Measurements from ENCODE around the gene FBXO31. TPM values are rescaled to one million over a fixed set of nuclear protein-coding genes. Genes with fewer than 3 reads are reported as not detected.

Gene FBXO31
- total RNA-seq, 1 donor from 2014 or later, result 93.3 TPM

GRCh38 chr16:87420026-87421002 lies 36.7 kb upstream of the FBXO31 start:
- peaks cover 0 to 57% of the 10 kb centered on the region in 2 donors for H3K36me3 ChIP-seq
- H3K9me3 ChIP-seq, result no peaks in the 10 kb centered on the region
- H3K27ac ChIP-seq, result no peak overlapping the region
- no peak for TF ChIP-seq POLR2AphosphoS5 (IDR thresholded peaks at IDR 0.05; ENCODE audit: insufficient read depth in 1 of 2, low read depth in 1 of 2)
- TF ChIP-seq CTCF (IDR thresholded peaks at IDR 0.05), result no peak
- no peak for TF ChIP-seq POLR2A (IDR thresholded peaks at IDR 0.05)
- DNase-seq (ENCODE audit: extremely low spot score in 2 of 2), result no peak
- intact Hi-C loops (cut with DNase I), result loop anchor here (10.0 kb wide), 1 partner anchor 144 kb away; no protein-coding TSS in a partner anchor
- H3K4me3 ChIP-seq, result no peak overlapping the region
- no peaks in the 10 kb centered on the region for H3K4me1 ChIP-seq
- H3K27me3 ChIP-seq, result no peaks in the 10 kb centered on the region

GRCh38 chr16:87418644-87419043 lies 35.1 kb upstream of the FBXO31 start:
- intact Hi-C loops (cut with DNase I), result loop anchor here (10.0 kb wide), 2 partner anchors 76 to 216 kb away; partner anchors contain the start of gene ZCCHC14
- TF ChIP-seq POLR2A (IDR thresholded peaks at IDR 0.05) (no peak), POLR2AphosphoS5 (IDR thresholded peaks at IDR 0.05; ENCODE audit: insufficient read depth in 1 of 2, low read depth in 1 of 2) (no peak)
- Histone ChIP-seq H3K9me3 (no peaks in the 10 kb centered on the region), H3K36me3 (peaks cover 0 to 64% of the 10 kb centered on the region in 2 donors), H3K4me3 (no peak overlapping the region), H3K27me3 (no peaks in the 10 kb centered on the region), H3K27ac (no peak overlapping the region), H3K4me1 (no peaks in the 10 kb centered on the region)
- no peak for DNase-seq (ENCODE audit: extremely low spot score in 2 of 2)

GRCh38 chr16:87418216-87418615 lies 34.6 kb upstream of the FBXO31 start:
- no peak for DNase-seq (ENCODE audit: extremely low spot score in 2 of 2)
- TF ChIP-seq POLR2A (IDR thresholded peaks at IDR 0.05), result no peak
- no peak for TF ChIP-seq POLR2AphosphoS5 (IDR thresholded peaks at IDR 0.05; ENCODE audit: insufficient read depth in 1 of 2, low read depth in 1 of 2)
- TF ChIP-seq CTCF (IDR thresholded peaks at IDR 0.05), result no peak
- peaks cover 0 to 65% of the 10 kb centered on the region in 2 donors for H3K36me3 ChIP-seq
- no peaks in the 10 kb centered on the region for H3K9me3 ChIP-seq
- H3K27ac ChIP-seq, result no peak overlapping the region
- H3K4me1 ChIP-seq, result no peaks in the 10 kb centered on the region
- intact Hi-C loops (cut with DNase I), result loop anchor here (10.0 kb wide), 2 partner anchors 77 to 217 kb away; partner anchors contain the start of gene ZCCHC14
- H3K27me3 ChIP-seq, result no peaks in the 10 kb centered on the region
- no peak overlapping the region for H3K4me3 ChIP-seq

- Histone ChIP-seq H3K4me3 (no peak overlapping the region), H3K27ac (no peak overlapping the region), H3K9me3 (no peaks in the 10 kb centered on the region), H3K4me1 (no peaks in the 10 kb centered on the region), H3K27me3 (no peaks in the 10 kb centered on the region), H3K36me3 (peaks cover 0 to 65% of the 10 kb centered on the region in 2 donors)
- intact Hi-C loops (cut with DNase I), result loop anchor here (10.0 kb wide), 2 partner anchors 77 to 217 kb away; partner anchors contain the start of gene ZCCHC14
- DNase-seq (ENCODE audit: extremely low spot score in 2 of 2), result no peak
- TF ChIP-seq POLR2AphosphoS5 (IDR thresholded peaks at IDR 0.05; ENCODE audit: insufficient read depth in 1 of 2, low read depth in 1 of 2), result no peak
- TF ChIP-seq POLR2A (IDR thresholded peaks at IDR 0.05), result no peak
- TF ChIP-seq CTCF (IDR thresholded peaks at IDR 0.05), result no peak
Observed at GRCh38 chr16:87417528-87417910, 33.9 kb upstream of the FBXO31 start.

- H3K9me3 ChIP-seq, result no peaks in the 10 kb centered on the region
- peak; percentile 45 to 74 (median 64) for TF ChIP-seq CTCF (IDR thresholded peaks at IDR 0.05)
- TF ChIP-seq POLR2A (IDR thresholded peaks at IDR 0.05), result no peak
- no peak for TF ChIP-seq POLR2AphosphoS5 (IDR thresholded peaks at IDR 0.05; ENCODE audit: insufficient read depth in 1 of 2, low read depth in 1 of 2)
Observed at GRCh38 chr16:87416826-87417527, 33.4 kb upstream of the FBXO31 start.

More at GRCh38 chr16:87416826-87417527, 33.4 kb upstream of the FBXO31 start:
- Histone ChIP-seq H3K27me3 (no peaks in the 10 kb centered on the region), H3K4me3 (no peak overlapping the region), H3K27ac (no peak overlapping the region), H3K36me3 (peaks cover 0 to 71% of the 10 kb centered on the region in 2 donors), H3K4me1 (no peaks in the 10 kb centered on the region)
- intact Hi-C loops (cut with DNase I), result loop anchor here (10.0 kb wide), 2 partner anchors 78 to 218 kb away; partner anchors contain the start of gene ZCCHC14
- DNase-seq (ENCODE audit: extremely low spot score in 2 of 2), result no peak
